H1 (cell line): Measurements from ENCODE around the gene TTC33. TPM values are rescaled to one million over a fixed set of nuclear protein-coding genes. Genes with fewer than 3 reads are reported as not detected.

Experiments
- CTCF ChIA-PET: fragments of 300-600 bp; sonication (Branson Sonifier 250); formaldehyde crosslinking; loops from one replicate; lab custom pipeline; 2021; ENCODE audit not compliant: partially characterized antibody; lab: Charles Lee
- POLR2A ChIA-PET: fragments of 300-600 bp; sonication (Branson Sonifier 250); formaldehyde crosslinking; loops from one replicate; lab custom pipeline; 2021; ENCODE audit warnings: inconsistent platforms; ENCODE audit not compliant: partially characterized antibody; lab: Charles Lee
- DNase-seq, 2 experiments: peaks; one replicate each; pipeline versions ENCODE4 v3.0.0 to v3.0.0-alpha.2; 2010 to 2022; ENCODE audit warnings: low spot score in 2 of 2, low read depth in 1 of 2, mixed read lengths in 1 of 2
- FAIRE-seq: peaks from 2 replicates; lab custom pipeline; 2011; peaks lifted over from hg19 to GRCh38; lab: Jason Lieb, UNC
- H2AFZ ChIP-seq: 2 replicates; pipeline ENCODE4 v1.8.1; 2012; ENCODE audit warnings: low read length, inconsistent platforms
- H2AK5ac ChIP-seq: 2 replicates; pipeline ENCODE4 v1.6.1; 2013; ENCODE audit warnings: low read depth, low read length
- H2BK120ac ChIP-seq: replicated peaks from 2 replicates; pipeline ENCODE3; 2013; ENCODE audit warnings: low read depth, low read length, inconsistent platforms
- H2BK12ac ChIP-seq: 2 replicates; pipeline ENCODE4 v1.6.1; 2013; ENCODE audit warnings: low read depth, low read length
- H2BK15ac ChIP-seq: 2 replicates; pipeline ENCODE4 v1.6.1; 2013; ENCODE audit warnings: low read length
- H2BK20ac ChIP-seq: 2 replicates; pipeline ENCODE4 v1.6.1; 2013; ENCODE audit warnings: low read length
- H2BK5ac ChIP-seq: 2 replicates; pipeline ENCODE4 v1.6.1; 2013; ENCODE audit warnings: low read depth, low read length
- H3K14ac ChIP-seq: 2 replicates; pipeline ENCODE4 v1.6.1; 2013; ENCODE audit warnings: inconsistent platforms; ENCODE audit not compliant: insufficient read length
- H3K18ac ChIP-seq: 2 replicates; pipeline ENCODE4 v1.6.1; 2013; ENCODE audit warnings: low read length; ENCODE audit errors: extremely low read depth
- H3K23ac ChIP-seq: 2 replicates; pipeline ENCODE4 v1.6.1; 2013; ENCODE audit warnings: inconsistent platforms; ENCODE audit not compliant: insufficient read length
- H3K23me2 ChIP-seq: 2 replicates; pipeline ENCODE4 v1.6.1; 2013; ENCODE audit warnings: low read depth, low read length
- H3K27ac ChIP-seq: 2 replicates; pipeline ENCODE4 v1.6.1; 2011; ENCODE audit warnings: low read depth, low read length, inconsistent platforms
- H3K27me3 ChIP-seq, 4 experiments: replicated peaks in 1 of 4; 1 replicate in 1 of 4; 2 replicates in 3 of 4; pipeline versions ENCODE4 v1.6.1 to v1.8.1; 2011 to 2013; ENCODE audit warnings: low read length in 3 of 4, mild to moderate bottlenecking in 3 of 4, inconsistent platforms in 2 of 4, mixed read lengths in 2 of 4, moderate library complexity in 1 of 4; ENCODE audit not compliant: control insufficient read depth in 3 of 4, insufficient read depth in 3 of 4; ENCODE audit errors: extremely low read depth in 1 of 4
- H3K36me3 ChIP-seq, 4 experiments: 2 replicates each; pipeline versions ENCODE4 v1.6.1 to v1.8.1; 2011 to 2013; ENCODE audit warnings: mild to moderate bottlenecking in 4 of 4, low read length in 3 of 4, moderate library complexity in 2 of 4, control low read depth in 1 of 4, inconsistent platforms in 1 of 4; ENCODE audit not compliant: insufficient read depth in 4 of 4, control insufficient read depth in 2 of 4
- H3K4ac ChIP-seq: replicated peaks from 2 replicates; pipeline ENCODE3; 2013; ENCODE audit warnings: low read length, low read depth, mixed read lengths, inconsistent platforms; ENCODE audit not compliant: insufficient read length
- H3K4me1 ChIP-seq, 4 experiments: replicated peaks in 1 of 4; 1 replicate in 1 of 4; 2 replicates in 3 of 4; pipeline versions ENCODE4 v1.6.1 to v1.8.1; 2011 to 2013; ENCODE audit warnings: low read length in 3 of 4, inconsistent platforms in 2 of 4, mixed read lengths in 1 of 4; ENCODE audit not compliant: insufficient read depth in 4 of 4, control insufficient read depth in 3 of 4
- H3K4me2 ChIP-seq, 2 experiments: 2 replicates each; pipeline versions ENCODE4 v1.6.1 to v1.8.1; 2011 to 2013; ENCODE audit warnings: low read depth in 2 of 2, low read length in 2 of 2, control low read depth in 1 of 2, inconsistent platforms in 1 of 2, mild to moderate bottlenecking in 1 of 2; ENCODE audit not compliant: insufficient read depth in 1 of 2
- H3K4me3 ChIP-seq, 4 experiments: fragments of 200-600, 300-600 bp in 1 of 4; sonication (generic), shearing (Covaris generic), sonication (Bioruptor Twin) in 1 of 4; 2 replicates each; pipeline versions ENCODE4 v1.5.1 to v1.8.1; 2011 to 2016; ENCODE audit warnings: low read length in 4 of 4, low read depth in 3 of 4, control low read depth in 2 of 4, inconsistent platforms in 2 of 4, mild to moderate bottlenecking in 2 of 4, mixed read lengths in 1 of 4, moderate library complexity in 1 of 4; ENCODE audit not compliant: insufficient read depth in 2 of 4; ENCODE audit errors: extremely low read depth in 1 of 4
- H3K56ac ChIP-seq: replicated peaks from 2 replicates; pipeline ENCODE3; 2013; ENCODE audit warnings: low read depth, mild to moderate bottlenecking, mixed read lengths, low read length, inconsistent platforms; ENCODE audit not compliant: insufficient read length
- H3K79me1 ChIP-seq: 2 replicates; pipeline ENCODE4 v1.6.1; 2013; ENCODE audit warnings: low read depth, low read length, control low read depth
- H3K79me2 ChIP-seq, 2 experiments: 2 replicates each; pipeline versions ENCODE4 v1.6.1 to v1.8.1; 2012 to 2013; ENCODE audit warnings: low read length in 2 of 2, mild to moderate bottlenecking in 2 of 2, inconsistent platforms in 1 of 2; ENCODE audit not compliant: insufficient read depth in 2 of 2, control insufficient read depth in 1 of 2
- H3K9ac ChIP-seq, 4 experiments: replicated peaks in 1 of 4; 1 replicate in 1 of 4; 2 replicates in 3 of 4; pipeline versions ENCODE4 v1.6.1 to v1.8.1; 2011 to 2013; ENCODE audit warnings: low read depth in 3 of 4, low read length in 3 of 4, control low read depth in 2 of 4, mild to moderate bottlenecking in 2 of 4, moderate library complexity in 2 of 4, inconsistent platforms in 1 of 4; ENCODE audit errors: extremely low read depth in 1 of 4
- H3K9me3 ChIP-seq, 2 experiments: 2 replicates each; pipeline versions ENCODE4 v1.6.1 to v1.8.1; 2012 to 2013; ENCODE audit warnings: mild to moderate bottlenecking in 2 of 2, moderate library complexity in 2 of 2, control low read depth in 1 of 2, inconsistent platforms in 1 of 2, low read depth in 1 of 2, low read length in 1 of 2, mixed read lengths in 1 of 2; ENCODE audit not compliant: insufficient read depth in 2 of 2
- H4K20me1 ChIP-seq, 2 experiments: replicated peaks in 1 of 2; 2 replicates each; pipeline versions ENCODE3 to v1.8.1; 2011 to 2013; ENCODE audit warnings: inconsistent platforms in 2 of 2, low read length in 2 of 2, mild to moderate bottlenecking in 1 of 2; ENCODE audit not compliant: insufficient read depth in 2 of 2, control insufficient read depth in 1 of 2
- H4K5ac ChIP-seq: 2 replicates; pipeline ENCODE4 v1.6.1; 2013; ENCODE audit warnings: low read length, low read depth, mixed read lengths, inconsistent platforms; ENCODE audit not compliant: insufficient read length
- H4K8ac ChIP-seq: 2 replicates; pipeline ENCODE4 v1.8.0; 2013; ENCODE audit warnings: mild to moderate bottlenecking, moderate library complexity, low read length, inconsistent platforms; ENCODE audit not compliant: insufficient read depth; ENCODE audit errors: extremely low read depth
- H4K91ac ChIP-seq: replicated peaks from 2 replicates; pipeline ENCODE3; 2013; ENCODE audit warnings: low read length, mixed read lengths, inconsistent platforms; ENCODE audit not compliant: insufficient read length
- BACH1 ChIP-seq: IDR thresholded peaks from 2 replicates; pipeline ENCODE4 v1.6.1; 2012; ENCODE audit warnings: low read length, improper control_type of control experiment
- BRCA1 ChIP-seq: IDR thresholded peaks from 2 replicates; pipeline ENCODE4 v1.6.1; 2012; ENCODE audit warnings: low read depth, low read length, improper control_type of control experiment
- CHD2 ChIP-seq: IDR thresholded peaks from 2 replicates; pipeline ENCODE4 v1.6.1; 2012; ENCODE audit warnings: low read length, improper control_type of control experiment
- EGR1 ChIP-seq: IDR thresholded peaks from 2 replicates; pipeline ENCODE4 v1.6.1; 2011; ENCODE audit warnings: low read depth, low read length, borderline replicate concordance
- EP300 ChIP-seq, 2 experiments: IDR thresholded peaks; 1 replicate in 1 of 2; 2 replicates in 1 of 2; pipeline ENCODE4 v1.6.1; 2011 to 2012; ENCODE audit warnings: low read depth in 2 of 2, low read length in 2 of 2, mild to moderate bottlenecking in 2 of 2, borderline replicate concordance in 1 of 2, inconsistent platforms in 1 of 2, moderate library complexity in 1 of 2
- EZH2 ChIP-seq: fragments of 200-600 bp; sonication (generic); IDR thresholded peaks from 2 replicates; pipeline ENCODE4 v1.7.1; 2012; ENCODE audit warnings: low read depth, mild to moderate bottlenecking, moderate library complexity, low read length, inconsistent platforms; ENCODE audit not compliant: severe bottlenecking
- JUN ChIP-seq: IDR thresholded peaks from 2 replicates; pipeline ENCODE4 v1.6.1; 2011; ENCODE audit warnings: low read depth, mild to moderate bottlenecking, improper control_type of control experiment, low read length
- JUND ChIP-seq: IDR thresholded peaks from 2 replicates; pipeline ENCODE4 v1.6.1; 2011; ENCODE audit warnings: mild to moderate bottlenecking, improper control_type of control experiment, low read length
- POU5F1 ChIP-seq: IDR thresholded peaks from 2 replicates; pipeline ENCODE4 v1.6.1; 2011; ENCODE audit warnings: low read depth, mild to moderate bottlenecking, low read length, moderate library complexity
- RBBP5 ChIP-seq: IDR thresholded peaks from 2 replicates; pipeline ENCODE4 v1.7.1; 2012; ENCODE audit warnings: low read depth, mild to moderate bottlenecking, inconsistent platforms, low read length, moderate library complexity, borderline replicate concordance
- RNF2 ChIP-seq: fragments of 200-900, 300-1000 bp; sonication (generic); IDR thresholded peaks from 2 replicates; pipeline ENCODE4 v1.7.1; 2016; ENCODE audit warnings: borderline replicate concordance, low read depth, mild to moderate bottlenecking, antibody characterized with exemption, low read length; ENCODE audit not compliant: poor library complexity, severe bottlenecking; ENCODE audit errors: missing control alignments
- TAF7 ChIP-seq: optimal IDR thresholded peaks from 2 replicates; pipeline ENCODE3; 2011; ENCODE audit warnings: low read depth, mild to moderate bottlenecking, inconsistent platforms, low read length, moderate library complexity, borderline replicate concordance
- TEAD4 ChIP-seq: IDR thresholded peaks from 2 replicates; pipeline ENCODE4 v1.6.1; 2012; ENCODE audit warnings: low read depth, low read length, inconsistent platforms, mixed read lengths
- WGBS, 2 experiments: shearing (Covaris generic) in 1 of 2; methylation state at CpG; one replicate each; pipeline versions ENCODE4 v1.1.6 to v1.1.7; 2013 to 2015; ENCODE audit warnings: low lambda C conversion rate in 2 of 2, mixed read lengths in 2 of 2, inconsistent platforms in 1 of 2, low coverage in 1 of 2, missing lambda C conversion rate in 1 of 2; ENCODE audit not compliant: insufficient replicate concordance in 2 of 2, insufficient coverage in 1 of 2, insufficient read length in 1 of 2; ENCODE audit errors: extremely low coverage in 1 of 2, missing lambda C conversion rate in 1 of 2; 5-methylcytosine and 5-hydroxymethylcytosine counted together
- polyA plus RNA-seq, 7 experiments: library from polyadenylated mRNA; depleted of rRNA in 3 of 7; stranded (reverse) in 5 of 7; unstranded in 2 of 7; fragments of >200 nt in 5 of 7; fragments of 200-250 nt in 2 of 7; gene quantifications; 1 replicate in 5 of 7; 2 replicates in 1 of 7; 4 replicates in 1 of 7; pipeline versions ENCODE4 v1.2.1 to v1.2.3, GENCODE V29; 2011 to 2013; ENCODE audit warnings: missing spikeins in 2 of 7, mixed read lengths in 2 of 7
- total RNA-seq: library from RNA; stranded (reverse); fragmentation: NEBNext Ultra II Directional; extraction: Animal tissue kit (Norgen Biotek cat#: 25700); gene quantifications from 2 replicates; pipeline ENCODE4 v1.2.1, GENCODE V29; 2021

TTC33 gene
- total and polyA plus RNA-seq, 2 of the 8 experiments (the other 6 are each of a cell fraction or from before 2014, with no cell fraction given) = 1.2 to 12.6 TPM

- peaks cover 4 to 7% of the 10 kb centered on the region in 2 experiments for H4K20me1 ChIP-seq
- H3K9me3 ChIP-seq = no peaks in the 10 kb centered on the region
- no peak overlapping the region for H2BK20ac ChIP-seq
- DNase-seq = no peak
- no peak overlapping the region for H3K4me3 ChIP-seq
- H3K36me3 ChIP-seq = no peaks in the 10 kb centered on the region
- POLR2A ChIA-PET = interaction anchor here (1.0 to 1.3 kb wide), 4 partner anchors 13 to 48 kb away, joined by 3 to 6 read pairs (median 4); no protein-coding TSS in a partner anchor
- H3K79me2 ChIP-seq = peaks cover 0 to 98% of the 10 kb centered on the region in 2 experiments; a peak in 3 of 4 replicates
- no peak overlapping the region for H3K14ac ChIP-seq
- no peak overlapping the region for H4K91ac ChIP-seq
- no peak overlapping the region for H3K27ac ChIP-seq
- no peak overlapping the region for H3K4me2 ChIP-seq
- no peak overlapping the region for H2BK12ac ChIP-seq
- no peaks in the 10 kb centered on the region for H3K4me1 ChIP-seq
- no peaks in the 10 kb centered on the region for H3K23me2 ChIP-seq
- no peak overlapping the region for H3K9ac ChIP-seq
- H3K79me1 ChIP-seq = peaks cover 5% of the 10 kb centered on the region; the same call in 1 of the 2 replicates
- H2AK5ac ChIP-seq = no peak overlapping the region
- FAIRE-seq = no peak
- CTCF ChIA-PET = interaction anchor here (1.1 kb wide), 1 partner anchor 42 kb away, joined by 3 read pairs; no protein-coding TSS in a partner anchor
- H3K18ac ChIP-seq = no peak overlapping the region
- no peak overlapping the region for H4K8ac ChIP-seq
- no peak overlapping the region for H3K4ac ChIP-seq
- no peak overlapping the region for H4K5ac ChIP-seq
- no peak overlapping the region for H2AFZ ChIP-seq
- H2BK5ac ChIP-seq = no peak overlapping the region
- no peak overlapping the region for H2BK120ac ChIP-seq
- H3K56ac ChIP-seq = no peak overlapping the region
- no peak overlapping the region for H3K23ac ChIP-seq
- H3K27me3 ChIP-seq = no peaks in the 10 kb centered on the region
- H2BK15ac ChIP-seq = no peak overlapping the region
- WGBS, 2 experiments = 78% methylated on average over 1 of the region's 1 CpG; no CpG with 5 or more reads in 1 of the 2 experiments
- TF ChIP-seq TEAD4 (no peak), CHD2 (no peak), RBBP5 (no peak), POU5F1 (no peak), JUN (no peak), RNF2 (no peak), EP300 (IDR thresholded peaks at IDR 0.05; ENCODE audit: borderline replicate concordance in 1 of 2, low read depth in 2 of 2, low read length in 2 of 2) (no peak), BRCA1 (no peak), JUND (no peak), TAF7 (no peak), BACH1 (no peak), EGR1 (no peak), EZH2 (no peak)
Measured at GRCh38 chr5:40784027-40784653, 28.4 kb upstream of the TTC33 start.
